ENCODE data around the gene SMARCA2.

SMARCA2 gene

DNA sequence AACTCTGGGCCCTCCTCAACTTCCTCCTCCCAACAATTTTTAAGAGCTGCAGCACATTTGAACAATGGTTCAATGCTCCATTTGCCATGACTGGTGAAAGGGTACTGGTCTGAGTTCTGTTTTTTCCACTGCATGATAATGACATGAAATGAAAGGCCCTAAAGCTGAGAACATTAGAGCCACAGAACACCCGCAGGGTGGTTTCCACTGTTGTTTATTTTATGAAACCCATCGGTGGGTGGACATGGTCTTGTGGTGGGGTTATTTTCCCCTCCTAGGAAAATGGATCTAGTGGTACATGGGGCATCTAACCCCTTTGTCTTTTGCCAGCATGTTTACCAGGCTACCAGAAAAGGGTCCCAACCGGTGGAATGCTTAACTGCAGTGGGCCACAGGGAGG lies 71.8 kb downstream of the SMARCA2 start:
- H3K4me3 ChIP-seq (ENCODE audit: low read depth, low read length) = no peak overlapping the region

DNA sequence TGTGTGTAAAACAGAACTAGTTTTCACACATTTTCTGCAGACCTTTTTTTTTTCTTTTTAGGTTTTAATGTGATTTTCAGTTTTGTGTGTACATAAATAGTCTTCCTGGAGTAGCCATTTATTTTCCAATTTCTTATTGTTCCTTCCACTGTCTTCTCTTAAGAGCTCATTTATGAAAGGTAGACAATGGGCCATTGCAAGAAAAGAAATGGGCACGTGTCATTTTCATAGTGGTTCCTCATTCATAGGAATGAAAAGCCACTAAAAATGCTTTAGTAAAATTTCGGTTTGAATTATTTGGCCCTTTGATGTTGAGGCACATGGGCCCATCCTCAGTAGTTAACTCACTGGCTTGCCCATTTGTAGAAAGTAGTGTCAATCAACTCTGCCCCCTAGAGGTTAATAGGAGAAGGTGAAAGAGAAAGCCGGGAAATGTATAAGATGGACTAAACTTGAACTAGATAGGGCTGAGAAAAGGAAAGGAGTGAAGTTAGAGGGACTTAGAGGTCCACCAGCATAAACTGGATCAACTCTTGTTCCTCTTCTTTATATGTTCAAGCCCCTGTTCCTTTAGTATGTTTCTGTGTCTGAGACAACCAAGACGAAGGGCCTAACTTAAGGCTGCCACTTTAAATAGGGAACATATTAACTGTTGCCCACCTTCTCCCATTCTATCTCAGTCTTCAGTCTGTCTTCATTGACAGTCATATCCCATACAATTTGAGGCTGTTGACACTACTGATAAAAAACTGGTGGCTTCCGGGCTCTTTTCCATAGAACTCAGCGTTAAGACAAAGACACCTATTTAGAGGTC lies 72.6 kb downstream of the SMARCA2 start:
- H3K4me3 ChIP-seq (ENCODE audit: low read depth, low read length) = no peak overlapping the region

DNA sequence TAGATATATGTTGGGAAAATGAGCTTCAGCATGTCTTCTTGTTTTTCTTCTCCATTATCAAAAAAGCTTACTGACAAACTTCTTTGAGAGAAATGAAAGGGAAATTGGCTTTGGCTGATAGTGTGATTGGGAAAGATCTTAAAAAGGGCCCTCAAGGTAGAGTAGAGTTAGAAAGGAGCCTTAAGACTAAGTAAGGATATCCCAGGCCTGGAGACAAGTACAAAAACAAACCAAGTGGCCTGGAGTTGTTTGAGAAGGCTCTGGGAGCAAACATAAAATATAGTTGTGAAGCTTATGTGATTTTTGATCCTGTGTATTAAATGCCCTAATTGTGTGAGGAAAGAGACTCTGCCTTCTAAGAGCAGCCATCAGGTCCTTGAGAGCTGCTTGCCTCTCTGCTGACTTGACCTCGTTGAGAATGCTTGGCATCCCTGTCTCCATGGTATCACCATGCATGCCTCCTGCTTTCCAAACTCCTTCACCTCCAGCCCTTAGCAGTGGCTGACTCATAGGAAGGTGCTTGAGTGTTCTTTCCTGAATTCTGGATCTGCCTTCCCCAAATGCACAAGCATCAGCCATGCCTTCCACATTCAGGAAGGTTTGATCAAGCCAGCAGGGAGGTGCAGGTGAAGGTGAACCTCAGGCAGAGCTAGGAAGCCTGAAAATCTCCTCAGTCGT lies 78.9 kb downstream of the SMARCA2 start:
- H3K4me3 ChIP-seq (ENCODE audit: low read depth, low read length) = no peak overlapping the region

DNA sequence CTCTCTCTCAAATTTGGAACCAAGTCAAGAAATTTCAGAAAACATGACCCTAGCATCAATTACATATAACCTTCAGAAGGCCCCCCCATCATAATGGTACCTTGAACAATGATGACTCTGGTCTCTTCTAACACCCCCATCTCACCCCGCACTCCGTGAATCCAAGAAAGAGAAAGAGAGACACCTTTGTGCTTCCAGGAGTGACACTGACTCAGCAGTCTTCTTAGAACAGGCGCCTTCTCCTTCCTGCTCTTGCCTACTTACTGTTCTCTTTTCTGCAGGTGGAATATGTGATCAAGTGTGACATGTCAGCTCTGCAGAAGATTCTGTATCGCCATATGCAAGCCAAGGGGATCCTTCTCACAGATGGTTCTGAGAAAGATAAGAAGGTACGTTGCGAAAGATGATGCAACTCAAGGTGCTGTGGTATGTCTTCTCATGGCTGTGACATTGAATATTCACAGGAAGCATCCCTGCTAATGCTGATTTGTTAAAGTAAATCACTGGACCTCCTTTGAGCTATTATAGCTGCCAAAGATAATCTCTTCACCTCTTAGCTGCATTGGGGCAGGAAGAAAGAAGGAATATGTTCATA lies 81.3 kb downstream of the SMARCA2 start:
- H3K4me3 ChIP-seq (ENCODE audit: low read depth, low read length) = no peak overlapping the region

DNA sequence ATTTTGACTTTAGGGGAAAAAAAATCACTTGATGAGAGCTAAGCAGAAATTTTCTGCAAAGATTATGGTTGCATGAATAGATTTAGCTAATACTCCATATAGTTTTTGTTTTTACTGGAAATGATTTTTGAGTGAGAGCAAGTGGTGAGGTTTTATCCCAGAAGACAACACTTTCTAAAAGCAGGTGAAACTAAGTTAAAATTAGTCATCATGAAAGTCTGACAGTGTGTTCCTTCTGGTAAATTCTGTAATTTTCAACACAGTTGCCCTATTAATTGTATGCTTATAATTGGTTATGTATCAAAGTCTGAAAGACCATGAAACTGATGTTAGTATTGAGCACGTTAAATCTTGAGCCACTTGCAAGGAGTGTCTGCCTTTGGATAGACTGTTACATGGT lies 91.5 kb downstream of the SMARCA2 start:
- H3K4me3 ChIP-seq (ENCODE audit: low read depth, low read length) = no peak overlapping the region

DNA sequence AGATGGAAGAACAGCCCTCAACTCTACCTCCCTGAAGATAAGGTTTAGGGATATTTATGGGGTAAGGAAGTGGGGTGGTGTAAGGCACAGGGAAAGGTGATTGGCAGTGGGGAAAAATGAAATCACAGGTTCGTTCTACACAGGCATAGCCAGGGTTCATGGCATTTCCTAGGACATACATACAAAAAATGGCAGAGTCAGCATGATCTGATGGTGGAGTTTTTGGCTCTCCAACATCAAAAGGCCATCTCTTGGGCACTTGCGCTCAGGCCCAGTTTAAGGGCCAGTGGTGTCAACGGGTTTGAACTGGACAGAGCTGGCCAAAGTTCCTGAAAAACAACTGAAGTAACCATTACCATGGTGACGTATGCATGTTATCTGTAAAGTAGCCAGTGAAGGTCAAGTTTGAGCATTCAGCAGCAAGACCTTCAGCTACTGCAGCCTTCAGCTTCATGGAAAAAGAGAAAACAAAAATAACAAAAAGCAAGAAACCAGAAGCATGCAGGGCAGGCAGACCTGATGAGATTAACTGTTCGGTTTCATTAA lies 92.8 kb downstream of the SMARCA2 start:
- no peak overlapping the region for H3K4me3 ChIP-seq (ENCODE audit: low read depth, low read length)

DNA sequence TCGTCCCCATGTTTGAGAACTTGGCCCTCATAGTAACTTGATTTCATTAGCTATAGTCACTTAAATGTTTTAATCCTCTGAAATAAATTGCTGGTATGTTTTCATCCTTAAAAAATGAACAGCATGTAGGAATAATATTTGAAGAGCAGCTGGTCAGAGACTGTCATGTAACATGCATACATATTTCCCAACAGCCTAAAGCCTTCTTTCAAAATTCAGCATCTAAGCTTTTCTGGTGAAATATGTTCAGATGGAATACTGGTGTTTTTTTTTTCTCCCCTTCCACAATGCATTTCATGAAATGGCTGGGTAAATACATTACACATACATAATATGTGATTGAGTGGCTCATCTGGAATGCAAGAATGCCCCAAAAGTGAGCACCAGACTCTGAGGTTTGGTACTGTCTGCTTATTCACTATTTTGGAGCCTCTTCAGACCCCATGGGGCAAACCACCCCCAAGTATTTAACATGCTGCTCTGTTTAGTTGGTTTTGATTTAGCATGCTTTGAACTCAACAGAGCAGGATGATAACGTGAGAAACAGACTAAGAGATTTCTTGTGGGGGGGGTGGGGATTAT lies 94.0 kb downstream of the SMARCA2 start:
- H3K4me3 ChIP-seq (ENCODE audit: low read depth, low read length) = no peak overlapping the region

DNA sequence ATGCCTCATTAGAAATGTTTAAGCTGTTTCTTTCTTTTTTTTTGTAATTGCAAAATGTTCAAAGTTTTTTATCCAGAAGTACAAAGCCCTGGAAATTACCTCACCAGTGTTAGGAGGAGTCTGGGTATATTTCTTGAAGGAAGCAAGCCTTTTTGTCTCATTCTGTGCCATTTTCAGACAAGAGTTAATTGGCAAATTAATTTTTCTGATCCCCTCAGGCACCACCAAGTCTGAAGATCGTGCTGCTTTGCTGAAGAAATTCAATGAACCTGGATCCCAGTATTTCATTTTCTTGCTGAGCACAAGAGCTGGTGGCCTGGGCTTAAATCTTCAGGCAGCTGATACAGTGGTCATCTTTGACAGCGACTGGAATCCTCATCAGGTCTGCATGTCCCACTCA lies 94.9 kb downstream of the SMARCA2 start:
- H3K4me3 ChIP-seq (ENCODE audit: low read depth, low read length) = no peak overlapping the region

DNA sequence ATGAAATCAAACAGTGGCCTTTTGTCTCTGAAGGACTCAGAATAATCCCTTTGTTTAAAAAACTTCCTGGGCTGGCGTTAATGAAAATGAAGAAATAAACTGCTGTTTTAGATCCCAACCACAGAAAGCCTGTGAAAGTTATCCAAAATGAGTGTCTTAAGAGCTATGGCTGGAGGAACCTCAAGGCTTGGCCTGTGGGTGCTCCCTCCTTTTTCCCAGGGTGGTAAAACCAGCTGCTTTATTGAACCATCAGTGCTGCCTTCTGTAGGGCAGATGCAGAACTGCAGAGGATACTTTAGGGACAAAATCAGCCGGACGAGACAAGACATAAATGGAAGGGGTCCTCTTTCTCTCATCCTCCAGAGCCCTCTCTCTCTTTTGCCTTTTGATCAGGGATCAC lies 100.9 kb downstream of the SMARCA2 start:
- H3K4me3 ChIP-seq (ENCODE audit: low read depth, low read length) = no peak overlapping the region

DNA sequence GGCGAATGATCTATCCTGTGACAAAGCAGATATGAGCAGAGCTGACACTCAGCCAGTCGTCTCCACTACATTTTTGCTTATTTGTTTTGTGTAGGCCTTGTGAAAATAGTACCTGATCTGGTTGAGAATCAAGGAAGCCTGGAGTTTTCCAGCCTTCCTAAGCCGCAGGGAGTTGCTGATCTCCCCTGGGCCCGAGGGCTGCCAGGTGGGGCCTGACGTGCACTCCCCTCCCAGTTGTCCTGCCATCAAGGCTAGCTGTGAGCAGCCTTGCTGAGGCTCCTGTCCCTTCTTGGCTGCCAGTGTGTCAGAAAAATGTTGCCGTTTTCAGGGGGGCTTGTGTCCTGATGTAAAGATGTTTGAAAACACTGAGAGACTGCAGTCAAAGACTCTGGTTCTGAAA lies 102.4 kb downstream of the SMARCA2 start:
- H3K4me3 ChIP-seq (ENCODE audit: low read depth, low read length) = no peak overlapping the region

DNA sequence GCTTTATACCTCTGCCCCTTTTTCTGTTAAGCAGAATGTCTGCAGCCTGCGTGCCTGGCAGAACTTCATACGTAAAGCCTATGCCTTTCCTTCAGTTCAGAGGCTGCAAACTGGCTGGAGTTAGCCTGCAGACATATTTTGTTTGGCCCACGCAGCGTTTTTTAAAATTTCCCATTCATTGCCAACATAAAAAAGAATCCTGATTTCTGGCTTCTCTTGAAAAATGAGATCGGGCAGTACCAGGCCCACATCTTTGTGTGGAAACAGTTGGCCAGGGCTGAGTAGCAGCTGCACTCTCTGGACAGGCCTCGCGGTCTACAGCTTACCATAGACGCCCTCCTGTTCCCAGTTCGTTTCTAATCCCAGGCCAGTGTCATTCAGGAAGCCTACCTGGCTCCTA lies 104.4 kb downstream of the SMARCA2 start:
- H3K4me3 ChIP-seq (ENCODE audit: low read depth, low read length) = no peak overlapping the region

DNA sequence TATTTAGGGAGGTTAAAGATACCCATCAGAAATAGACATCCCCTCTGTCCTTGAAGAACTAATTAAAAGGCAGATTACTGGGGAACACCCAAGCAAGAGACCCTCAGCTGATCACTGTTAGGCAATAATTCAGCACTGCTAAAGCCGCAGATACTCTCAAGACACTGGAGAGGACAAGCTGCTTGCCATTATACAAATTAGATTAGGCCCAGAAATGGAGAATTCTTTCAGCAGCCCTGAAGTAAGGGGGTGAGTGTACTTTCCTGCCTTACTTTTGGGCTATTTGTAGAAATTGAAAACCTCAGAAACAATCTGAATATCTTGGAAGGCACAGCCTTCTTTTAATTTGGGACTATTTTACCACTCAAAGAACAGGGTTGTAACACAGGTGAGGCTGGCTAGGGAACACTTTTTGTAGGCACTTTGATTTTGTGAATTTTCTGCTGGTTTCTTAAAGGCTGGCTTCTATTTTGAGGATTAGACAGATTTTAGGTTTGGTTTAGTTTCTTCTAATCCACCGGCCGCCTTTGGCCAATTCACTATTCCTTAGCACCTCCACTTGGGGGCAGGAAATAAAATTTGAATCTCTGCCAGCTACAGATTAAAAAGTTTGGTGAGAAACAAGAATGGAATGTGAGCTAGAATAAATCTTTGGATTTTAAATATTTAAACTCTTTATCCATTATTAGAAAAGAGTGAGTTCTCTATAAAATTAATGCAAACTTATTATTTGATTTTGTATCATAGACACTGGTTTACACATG lies 106.0 kb downstream of the SMARCA2 start:
- no peak overlapping the region for H3K4me3 ChIP-seq (ENCODE audit: low read depth, low read length)

DNA sequence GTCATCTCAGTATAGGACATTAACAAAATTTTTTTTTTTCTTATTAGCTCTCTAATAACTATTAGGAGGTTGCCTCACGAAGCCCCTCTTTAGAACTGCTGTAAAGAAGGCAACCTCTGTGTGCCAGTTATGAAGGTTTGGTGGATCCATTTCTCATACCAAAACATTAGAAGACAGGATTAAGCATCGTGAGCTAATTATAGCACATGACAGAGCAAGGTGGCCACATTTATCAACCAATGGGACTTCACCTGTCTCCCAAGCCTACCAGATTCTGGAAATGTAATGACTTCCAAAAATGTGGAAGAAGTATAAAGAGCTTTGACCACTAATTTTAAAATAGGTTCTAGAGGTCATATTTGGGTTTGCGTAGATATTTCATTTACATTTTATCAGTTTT lies 107.2 kb downstream of the SMARCA2 start:
- no peak overlapping the region for H3K4me3 ChIP-seq (ENCODE audit: low read depth, low read length)

DNA sequence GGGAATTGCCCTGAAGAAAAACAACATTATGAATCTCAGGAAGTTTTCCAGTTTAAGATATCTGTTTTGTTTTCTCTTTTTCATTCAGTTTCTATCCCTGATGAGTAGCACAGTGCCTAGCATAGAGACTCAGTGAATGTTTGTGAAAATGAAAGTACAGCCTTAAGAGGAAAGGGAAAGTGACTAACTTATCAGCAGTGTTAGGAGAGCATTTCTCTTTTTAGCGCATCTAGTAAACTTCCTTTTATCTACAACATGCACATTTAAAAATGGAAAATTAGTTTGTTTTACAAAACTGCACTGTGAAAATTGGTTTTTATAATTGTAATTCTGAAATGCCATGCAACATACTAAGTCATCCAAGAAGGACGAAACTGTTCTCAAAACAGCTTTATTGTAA lies 110.8 kb downstream of the SMARCA2 start:
- no peak overlapping the region for H3K4me3 ChIP-seq (ENCODE audit: low read depth, low read length)

DNA sequence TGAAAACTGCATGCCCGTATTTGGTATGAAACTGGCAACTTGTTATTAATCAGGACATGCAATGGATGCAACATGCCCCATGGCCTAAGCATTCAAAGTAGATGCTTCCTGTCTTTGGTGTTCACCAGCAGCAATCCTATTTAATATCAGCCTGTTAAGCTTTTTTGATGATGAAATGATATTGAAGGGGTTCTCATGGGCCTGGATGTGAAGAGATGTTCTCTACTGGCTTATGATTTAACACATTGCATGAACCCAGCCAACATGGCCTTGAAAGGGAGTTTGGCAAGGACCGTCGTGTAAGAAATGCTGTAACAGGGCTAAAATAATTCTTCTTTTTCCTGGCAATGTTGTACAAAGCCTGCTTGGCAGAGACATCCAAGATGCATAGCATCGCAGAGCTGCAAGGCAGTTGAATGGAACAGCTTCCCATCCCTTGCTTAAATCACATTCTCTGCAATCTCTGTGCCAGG lies 111.2 kb downstream of the SMARCA2 start:
- no peak overlapping the region for H3K4me3 ChIP-seq (ENCODE audit: low read depth, low read length)

DNA sequence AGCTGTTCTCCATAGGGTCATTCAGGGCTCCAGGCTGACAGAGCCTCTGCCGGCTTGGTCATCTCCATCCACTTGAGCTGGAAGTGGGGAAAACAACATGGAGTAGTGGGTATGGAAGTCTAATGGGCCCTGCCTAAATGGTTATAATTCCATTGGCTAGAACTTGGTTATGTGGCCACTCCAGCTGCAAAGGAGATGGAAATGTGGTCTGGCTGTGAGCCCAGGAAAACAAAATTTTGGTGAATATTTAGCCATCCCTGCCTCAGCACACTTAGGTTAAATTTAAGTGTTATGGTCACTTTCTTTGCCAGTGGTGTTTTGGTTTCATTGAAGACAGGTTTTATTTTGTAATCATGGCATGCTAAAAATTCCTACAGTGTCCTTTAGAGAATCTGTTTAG lies 112.3 kb downstream of the SMARCA2 start:
- no peak overlapping the region for H3K4me3 ChIP-seq (ENCODE audit: low read depth, low read length)

DNA sequence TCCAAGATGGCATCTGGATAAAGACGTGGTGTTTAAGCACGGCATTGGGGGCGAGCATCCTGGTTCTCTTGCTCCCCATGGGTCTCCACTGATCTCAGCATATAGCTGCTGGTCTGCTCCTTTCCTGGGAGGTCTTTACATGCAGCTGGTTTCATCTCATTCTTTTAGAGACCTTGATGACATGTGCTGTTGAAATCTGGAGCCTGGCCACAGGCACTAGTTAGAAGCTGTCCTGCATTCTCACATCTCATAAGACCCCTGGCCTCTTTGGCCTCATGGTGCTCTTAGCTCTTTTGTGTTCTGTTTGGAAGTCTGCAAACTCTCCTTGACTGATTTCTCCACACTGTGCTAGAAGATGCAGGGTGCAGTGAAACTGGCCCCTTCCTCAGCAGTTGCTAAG lies 113.0 kb downstream of the SMARCA2 start:
- H3K4me3 ChIP-seq (ENCODE audit: low read depth, low read length) = no peak overlapping the region

DNA sequence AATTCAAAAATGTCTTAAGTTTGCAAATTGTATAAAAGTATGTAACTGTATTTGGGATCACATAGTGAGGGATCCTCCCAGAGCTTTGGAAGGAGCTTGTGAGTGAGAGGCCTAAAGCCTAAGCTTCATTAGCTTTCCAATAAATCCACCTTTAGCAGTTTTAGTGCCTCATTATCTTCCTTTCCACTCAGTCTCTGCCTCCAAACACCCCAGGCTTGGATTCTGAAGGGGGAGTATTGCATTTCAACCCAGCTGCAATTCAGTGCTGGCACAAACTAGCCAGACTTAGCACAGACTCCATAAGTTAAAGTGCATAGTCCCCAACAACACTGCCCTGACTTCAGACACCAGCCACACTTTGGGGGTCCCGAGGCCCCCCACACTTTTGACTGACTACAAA lies 113.5 kb downstream of the SMARCA2 start:
- no peak overlapping the region for H3K4me3 ChIP-seq (ENCODE audit: low read depth, low read length)

DNA sequence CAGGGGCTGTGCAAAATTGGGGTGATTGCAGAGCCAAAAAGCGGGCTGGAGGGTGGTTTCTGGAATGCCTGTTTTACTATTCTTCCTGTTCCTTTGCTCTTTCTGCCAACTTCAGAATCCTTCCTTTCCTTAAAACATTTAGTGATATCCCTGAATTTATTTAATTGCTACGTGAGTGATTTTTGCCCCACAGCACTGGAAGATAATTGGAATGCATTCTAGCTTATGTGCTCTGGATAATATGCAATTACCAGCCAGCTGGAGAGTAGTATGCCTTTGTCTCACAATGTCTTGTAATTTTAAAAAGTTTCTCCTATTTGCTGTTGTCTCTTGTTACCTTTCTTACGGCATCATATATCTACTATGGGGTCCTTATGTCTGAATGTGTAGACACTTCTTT lies 115.8 kb downstream of the SMARCA2 start:
- no peak overlapping the region for H3K4me3 ChIP-seq (ENCODE audit: low read depth, low read length)

DNA sequence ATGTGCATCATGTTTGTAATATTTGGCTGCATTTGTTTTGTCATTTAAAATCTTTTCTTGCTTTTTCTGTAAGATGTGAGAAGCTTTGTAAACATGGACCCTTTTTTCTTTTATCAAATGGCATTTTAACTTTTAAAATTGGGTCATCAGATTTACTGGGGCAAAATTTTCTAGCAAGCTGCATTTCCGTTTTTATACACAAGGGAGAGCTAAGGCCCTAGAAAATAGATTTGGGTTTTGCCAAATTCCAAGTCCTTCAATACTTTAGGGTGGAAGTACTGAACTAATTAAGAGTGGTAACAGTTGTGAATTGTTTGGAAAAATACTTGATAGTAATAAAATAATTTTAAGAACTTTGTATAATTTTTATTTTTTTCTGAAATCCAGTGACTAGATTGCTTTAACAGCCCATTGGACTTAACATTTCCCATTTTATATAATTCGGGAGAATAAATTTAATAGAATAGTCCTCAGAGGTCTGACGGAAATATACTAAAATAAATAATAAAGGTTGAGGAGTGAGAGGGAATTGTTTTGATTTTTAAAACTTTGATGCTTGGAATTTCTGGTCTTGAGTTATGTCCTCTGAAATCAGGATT lies 117.4 kb downstream of the SMARCA2 start:
- H3K4me3 ChIP-seq (ENCODE audit: low read depth, low read length) = no peak overlapping the region
